WTC11 (cell line): ENCODE measurements around the gene SASH3.

Experiments
- CBFB ChIP-seq: sonication (generic); formaldehyde crosslinking; IDR thresholded peaks from 2 replicates; pipeline ENCODE4 v1.8.1; 2022; ENCODE audit warnings: mild to moderate bottlenecking, low read depth, missing genetic modification reagents
- CREM ChIP-seq: sonication (generic); formaldehyde crosslinking; IDR thresholded peaks from 2 replicates; pipeline ENCODE4 v1.8.1; 2022; ENCODE audit warnings: mild to moderate bottlenecking, missing genetic modification reagents, moderate library complexity
- ELF4 ChIP-seq: sonication (generic); formaldehyde crosslinking; IDR thresholded peaks from 2 replicates; pipeline ENCODE4 v1.8.1; 2022; ENCODE audit warnings: low read depth, mild to moderate bottlenecking, moderate library complexity, missing genetic modification reagents
- MXD4 ChIP-seq: fragments of 250-450 bp; sonication (Bioruptor Pico); IDR thresholded peaks from 2 replicates; pipeline ENCODE4 v1.8.0; 2021; ENCODE audit warnings: mild to moderate bottlenecking, moderate library complexity, borderline replicate concordance
- SP1 ChIP-seq: sonication (generic); formaldehyde crosslinking; conservative IDR thresholded peaks from 2 replicates; pipeline ENCODE4 v1.8.1; 2022; ENCODE audit warnings: missing genetic modification reagents
- ZBTB21 ChIP-seq: sonication (generic); formaldehyde crosslinking; IDR thresholded peaks from 2 replicates; pipeline ENCODE4 v1.8.1; 2023; ENCODE audit warnings: mild to moderate bottlenecking, missing genetic modification reagents, borderline replicate concordance
- ZNF232 ChIP-seq: sonication (generic); formaldehyde crosslinking; IDR thresholded peaks from 2 replicates; pipeline ENCODE4 v1.8.0; 2022; ENCODE audit warnings: mild to moderate bottlenecking, missing genetic modification reagents
- TF ChIP-seq, protein P1 (sequence below): sonication (generic); formaldehyde crosslinking; IDR thresholded peaks from 2 replicates; pipeline ENCODE4 v1.8.0; 2022; ENCODE audit warnings: mild to moderate bottlenecking, missing genetic modification reagents
- TF ChIP-seq, protein P2 (sequence below): fragments of 200-600 bp; IDR thresholded peaks from 2 replicates; pipeline ENCODE4 v1.8.0; 2022; ENCODE audit warnings: antibody characterized with exemption
- TF ChIP-seq, protein P3 (sequence below): sonication (generic); formaldehyde crosslinking; IDR thresholded peaks from 2 replicates; pipeline ENCODE4 v1.8.0; 2022; ENCODE audit warnings: mild to moderate bottlenecking, missing genetic modification reagents

DNA sequence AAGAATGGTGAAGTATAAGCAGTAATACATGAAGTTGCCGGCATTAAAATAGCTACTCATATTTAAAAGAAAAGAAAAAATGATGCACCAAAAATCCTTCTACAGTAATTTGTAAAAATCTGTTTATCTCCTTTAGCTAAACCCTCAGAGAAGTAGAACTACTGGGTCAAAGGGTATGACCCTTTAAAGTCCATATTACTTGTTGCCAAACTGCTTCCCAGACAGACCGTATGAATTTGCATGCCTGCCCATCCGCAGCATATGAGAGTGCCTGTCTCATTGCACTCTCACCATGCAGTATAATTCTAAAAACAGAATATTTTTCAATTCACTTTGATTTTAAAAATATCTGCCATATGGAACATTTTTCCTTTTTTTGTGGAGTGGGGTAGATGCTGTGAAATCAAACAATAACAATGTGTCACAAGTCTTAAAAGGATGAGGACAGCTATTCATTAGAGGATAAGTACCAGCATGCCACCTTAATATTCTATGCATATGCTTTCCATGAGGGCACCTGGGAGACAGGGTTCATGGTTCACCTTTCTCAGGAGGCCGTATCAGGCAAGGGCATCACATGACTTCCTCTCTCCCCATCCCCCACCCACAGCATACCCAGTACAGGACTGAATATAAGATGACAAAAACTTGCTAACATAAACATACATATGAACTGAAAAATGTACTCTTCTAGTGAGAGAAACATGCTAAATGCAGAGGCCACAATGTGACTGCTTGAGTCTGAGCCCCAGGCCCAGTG lies 46.2 kb downstream of the SASH3 start:
- TF ChIP-seq MXD4 (CRISPR knock-in tag): no peak
- no peak for TF ChIP-seq ZBTB21 (CRISPR knock-in tag)
- TF ChIP-seq SP1 (CRISPR knock-in tag): no peak
- TF ChIP-seq ELF4 (CRISPR knock-in tag): no peak
- TF ChIP-seq, protein P1, sequence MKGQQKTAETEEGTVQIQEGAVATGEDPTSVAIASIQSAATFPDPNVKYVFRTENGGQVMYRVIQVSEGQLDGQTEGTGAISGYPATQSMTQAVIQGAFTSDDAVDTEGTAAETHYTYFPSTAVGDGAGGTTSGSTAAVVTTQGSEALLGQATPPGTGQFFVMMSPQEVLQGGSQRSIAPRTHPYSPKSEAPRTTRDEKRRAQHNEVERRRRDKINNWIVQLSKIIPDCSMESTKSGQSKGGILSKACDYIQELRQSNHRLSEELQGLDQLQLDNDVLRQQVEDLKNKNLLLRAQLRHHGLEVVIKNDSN (CRISPR knock-in tag): no peak
- TF ChIP-seq, protein P2, sequence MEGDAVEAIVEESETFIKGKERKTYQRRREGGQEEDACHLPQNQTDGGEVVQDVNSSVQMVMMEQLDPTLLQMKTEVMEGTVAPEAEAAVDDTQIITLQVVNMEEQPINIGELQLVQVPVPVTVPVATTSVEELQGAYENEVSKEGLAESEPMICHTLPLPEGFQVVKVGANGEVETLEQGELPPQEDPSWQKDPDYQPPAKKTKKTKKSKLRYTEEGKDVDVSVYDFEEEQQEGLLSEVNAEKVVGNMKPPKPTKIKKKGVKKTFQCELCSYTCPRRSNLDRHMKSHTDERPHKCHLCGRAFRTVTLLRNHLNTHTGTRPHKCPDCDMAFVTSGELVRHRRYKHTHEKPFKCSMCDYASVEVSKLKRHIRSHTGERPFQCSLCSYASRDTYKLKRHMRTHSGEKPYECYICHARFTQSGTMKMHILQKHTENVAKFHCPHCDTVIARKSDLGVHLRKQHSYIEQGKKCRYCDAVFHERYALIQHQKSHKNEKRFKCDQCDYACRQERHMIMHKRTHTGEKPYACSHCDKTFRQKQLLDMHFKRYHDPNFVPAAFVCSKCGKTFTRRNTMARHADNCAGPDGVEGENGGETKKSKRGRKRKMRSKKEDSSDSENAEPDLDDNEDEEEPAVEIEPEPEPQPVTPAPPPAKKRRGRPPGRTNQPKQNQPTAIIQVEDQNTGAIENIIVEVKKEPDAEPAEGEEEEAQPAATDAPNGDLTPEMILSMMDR: no peak
- TF ChIP-seq, protein P3, sequence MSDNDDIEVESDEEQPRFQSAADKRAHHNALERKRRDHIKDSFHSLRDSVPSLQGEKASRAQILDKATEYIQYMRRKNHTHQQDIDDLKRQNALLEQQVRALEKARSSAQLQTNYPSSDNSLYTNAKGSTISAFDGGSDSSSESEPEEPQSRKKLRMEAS (CRISPR knock-in tag): no peak
- TF ChIP-seq CBFB (CRISPR knock-in tag): no peak
- TF ChIP-seq CREM (CRISPR knock-in tag): no peak
- TF ChIP-seq ZNF232 (CRISPR knock-in tag): no peak
